IPS-18c (cell line): ENCODE data around the gene CRYGA.
A peak's percentile ranks its signal among the peaks of the same experiment; 100 is the strongest.
"Not testable (repeated sequence)": the region's sequence is repeated elsewhere in the genome, so short reads cannot be mapped to it uniquely, and the experiment has no call there.

ENCODE experiments used
- H3K4me3 ChIP-seq: 2 replicates; pipeline ENCODE4 v1.7.0; 2013; ENCODE audit warnings: low read depth, mild to moderate bottlenecking, low read length, moderate library complexity; ENCODE audit not compliant: insufficient read depth
- H3K9me3 ChIP-seq: one replicate; pipeline ENCODE4 v1.6.1; 2013; ENCODE audit warnings: mild to moderate bottlenecking, low read length, moderate library complexity; ENCODE audit not compliant: control insufficient read depth, insufficient read depth

Gene CRYGA

DNA sequence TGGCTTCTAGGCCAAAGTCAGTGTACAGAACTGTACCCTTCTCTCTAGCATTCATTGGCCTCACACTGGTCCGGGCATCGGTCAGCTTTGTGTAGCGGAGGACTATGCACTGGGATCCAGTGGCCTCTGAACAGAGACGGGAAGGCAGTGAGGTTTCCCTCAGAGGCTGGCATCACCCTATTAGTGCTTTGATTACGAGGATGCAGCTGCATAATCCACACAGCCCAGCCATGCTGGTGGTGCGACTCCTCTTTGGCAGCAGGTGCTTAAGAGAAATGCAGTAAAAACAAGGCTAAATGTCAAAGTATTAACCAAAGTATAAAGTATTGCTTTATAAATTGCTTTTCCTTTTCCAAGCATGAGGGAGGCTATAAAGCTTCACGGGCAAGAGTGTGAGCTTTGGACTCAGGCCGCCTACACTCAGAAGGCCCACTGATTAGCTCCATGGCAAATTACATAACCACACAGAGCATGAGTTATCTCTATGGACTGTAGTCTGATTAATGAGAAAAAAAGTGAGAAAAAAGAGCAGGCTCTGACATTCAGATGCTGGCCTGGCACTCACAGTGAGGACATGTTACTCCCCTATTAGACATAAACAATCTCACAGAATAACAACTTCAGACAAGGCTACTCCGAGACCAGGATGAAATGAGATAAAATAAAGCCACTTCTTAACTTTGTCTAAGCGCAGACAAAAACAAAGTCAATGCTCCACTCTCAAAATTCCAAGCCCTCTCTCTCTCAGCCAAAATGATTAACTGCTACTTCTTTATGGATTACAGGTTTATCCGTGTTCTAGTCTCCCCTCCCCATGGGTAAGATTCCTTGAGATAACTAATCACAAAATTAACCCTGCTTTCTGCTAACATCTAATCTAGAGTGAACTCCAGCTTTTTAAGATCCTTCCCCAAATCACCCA, 27.3 kb downstream of the CRYGA start:
- no peak overlapping the region for H3K4me3 ChIP-seq

DNA sequence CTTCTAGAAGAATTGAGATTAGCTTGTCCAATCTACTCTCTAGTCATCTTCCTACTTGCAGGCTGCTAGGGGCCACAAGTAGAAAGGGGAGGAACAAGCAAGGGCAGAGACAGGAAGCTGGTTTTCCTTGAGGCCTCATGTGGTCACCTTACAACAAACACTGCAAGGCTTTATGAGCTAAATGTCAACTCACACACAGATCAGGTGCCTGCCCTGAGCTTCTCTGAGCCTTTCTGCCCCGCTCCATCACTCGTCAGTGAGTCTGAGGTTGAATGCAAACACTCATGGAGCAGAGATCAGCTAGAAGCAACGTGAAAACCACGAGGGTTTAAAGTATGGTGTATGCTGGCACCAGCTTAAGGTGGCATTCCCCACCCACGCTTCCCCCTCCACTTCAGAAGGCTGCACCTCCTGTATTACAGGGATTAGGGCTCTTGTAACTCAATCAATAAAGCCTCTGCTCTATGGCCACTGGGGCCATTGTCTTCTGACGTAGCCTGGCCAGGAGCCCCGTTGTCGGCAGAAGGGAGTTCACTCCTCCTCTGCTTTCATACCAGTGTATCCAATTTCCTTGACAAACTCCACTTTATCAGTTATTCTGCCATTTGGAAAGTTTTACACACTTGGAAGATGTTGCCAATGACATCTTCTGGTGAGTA, 28.3 kb downstream of the CRYGA start:
- Histone ChIP-seq H3K4me3 (no peak overlapping the region), H3K9me3 (peaks cover 4% of the 10 kb centered on the region)

More for the DNA sequence above, 27.3 kb downstream of the CRYGA start:
- peaks cover 4% of the 10 kb centered on the region for H3K9me3 ChIP-seq

DNA sequence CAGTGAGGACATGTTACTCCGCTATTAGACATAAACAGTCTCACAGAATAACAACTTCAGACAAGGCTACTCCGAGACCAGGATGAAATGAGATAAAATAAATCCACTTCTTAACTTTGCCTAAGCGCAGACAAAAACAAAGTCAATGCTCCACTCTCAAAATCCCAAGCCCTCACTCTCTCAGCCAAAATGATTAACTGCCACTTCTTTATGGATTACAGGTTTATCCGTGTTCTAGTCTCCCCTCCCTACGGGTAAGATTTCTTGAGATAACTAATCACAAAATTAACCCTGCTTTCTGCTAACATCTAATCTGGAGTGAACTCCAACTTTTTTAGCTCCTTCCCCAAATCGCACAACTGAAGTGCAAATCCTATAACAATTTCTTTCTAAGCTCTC, 32.7 kb downstream of the CRYGA start:
- Histone ChIP-seq H3K4me3 (no peak overlapping the region), H3K9me3 (peaks cover under 1% of the 10 kb centered on the region)

DNA sequence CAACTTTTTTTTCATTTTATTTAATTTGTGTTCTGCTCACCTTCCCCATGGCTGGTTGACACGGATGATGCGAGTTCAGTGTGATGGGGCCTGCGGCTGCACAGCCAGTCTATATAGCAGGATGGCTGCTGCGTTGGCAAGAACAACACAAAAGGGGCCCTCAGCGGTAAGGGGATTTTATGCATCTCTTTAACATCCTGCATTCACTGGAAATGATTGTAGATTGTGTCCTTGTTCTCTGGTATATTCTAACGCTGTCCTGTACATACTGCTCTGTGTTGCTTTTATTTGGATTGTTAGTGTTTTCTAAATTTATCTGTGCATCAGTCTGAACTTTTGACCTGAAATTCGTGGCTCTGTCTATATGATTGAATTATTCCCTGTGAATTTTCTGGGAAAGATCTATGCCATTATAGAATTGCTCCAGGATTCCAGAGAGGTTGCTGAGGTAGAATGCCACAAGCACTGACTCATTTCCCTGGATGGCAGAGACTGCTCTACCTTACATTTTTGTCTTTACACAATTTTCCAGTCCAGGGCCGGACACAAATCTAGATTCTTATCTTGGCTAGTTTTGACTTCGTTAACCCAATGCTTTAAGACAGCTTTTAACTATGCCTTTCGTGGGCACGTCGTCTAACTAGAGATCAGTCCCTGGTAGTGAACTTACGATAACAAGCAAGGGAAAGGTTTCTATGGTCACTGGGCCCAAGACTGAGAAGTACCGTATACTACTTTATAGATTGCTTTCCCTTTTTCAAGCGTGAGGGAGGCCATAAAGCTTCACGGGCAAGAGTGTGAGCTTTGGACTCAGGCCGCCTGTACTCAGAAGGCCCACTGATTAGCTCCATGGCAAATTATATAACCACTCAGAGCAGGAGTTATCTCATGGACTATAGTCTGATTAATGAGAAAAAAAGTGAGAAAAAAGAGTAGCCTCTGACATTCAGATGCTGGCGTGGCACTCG, 33.4 kb downstream of the CRYGA start, which contains the start of gene CRYGC:
CRYGC (minus strand) TSS at position 85 of the 968 bp plus-strand sequence; CDS start at position 49, 36 bp downstream.
- Histone ChIP-seq H3K4me3 (no peak within 1 kb of the TSS), H3K9me3 (no peaks in the 10 kb centered on the region)

DNA sequence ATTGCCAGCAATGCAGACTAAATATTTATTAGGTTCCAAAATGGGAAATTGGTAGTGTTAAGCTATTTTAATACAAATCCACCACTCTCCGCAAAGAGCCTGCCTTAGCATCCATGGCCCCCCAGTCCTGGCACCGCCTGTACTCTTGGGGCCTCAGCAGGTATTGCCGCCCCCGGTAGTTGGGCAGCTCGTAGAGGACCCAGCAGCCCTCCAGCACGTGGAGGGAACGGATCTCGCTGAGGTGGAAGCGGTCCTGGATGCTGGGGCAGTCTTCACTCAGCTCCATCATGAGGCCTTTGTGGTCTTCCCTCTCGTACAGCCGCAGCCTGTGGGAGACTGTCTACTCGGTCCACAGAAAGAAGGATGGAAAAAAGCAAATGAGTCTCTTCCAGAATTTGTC, 35.3 kb downstream of the CRYGA start:
- Histone ChIP-seq H3K9me3 (no peaks in the 10 kb centered on the region), H3K4me3 (no peak overlapping the region)

DNA sequence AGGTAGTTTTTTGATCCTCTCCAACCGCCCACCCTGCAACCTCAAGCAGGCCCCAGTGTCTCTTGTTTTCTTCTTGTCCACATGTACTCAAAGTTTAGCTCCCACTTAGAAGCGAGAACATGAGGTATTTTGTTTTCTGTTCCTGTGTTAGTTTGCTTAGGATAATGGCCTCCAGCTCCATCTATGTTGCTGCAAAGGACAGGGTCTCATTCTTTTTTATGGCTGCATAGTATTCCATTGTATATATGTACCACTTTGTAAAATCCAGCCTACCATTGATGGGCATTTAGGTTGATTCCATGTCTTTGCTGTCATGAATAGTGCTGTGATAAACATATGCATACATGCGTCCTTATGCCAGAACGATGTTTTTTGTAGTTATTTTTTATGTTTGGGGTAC, 36.3 kb downstream of the CRYGA start:
- Histone ChIP-seq H3K9me3 (no peaks in the 10 kb centered on the region), H3K4me3 (no peak overlapping the region)

DNA sequence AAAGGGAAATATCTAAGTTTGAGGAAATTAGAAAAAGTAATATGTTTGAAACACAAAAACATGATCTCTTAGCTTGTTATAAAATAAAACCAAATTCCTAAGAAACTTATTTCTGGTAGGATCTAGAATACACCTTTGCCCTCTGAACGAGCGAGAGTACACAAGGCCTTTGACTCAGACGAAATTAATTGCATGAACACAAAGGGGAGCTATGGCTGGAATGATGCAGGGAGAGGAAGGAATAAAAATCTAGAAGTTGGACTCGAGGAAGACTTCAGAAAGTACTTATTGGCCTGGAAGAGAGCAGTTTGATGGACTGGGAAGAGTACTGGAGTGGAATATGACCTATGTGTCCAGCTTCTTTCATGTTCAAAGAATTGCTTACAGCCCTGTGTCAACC, 38.1 kb downstream of the CRYGA start:
- H3K4me3 ChIP-seq: no peak overlapping the region
- H3K9me3 ChIP-seq: no peaks in the 10 kb centered on the region

DNA sequence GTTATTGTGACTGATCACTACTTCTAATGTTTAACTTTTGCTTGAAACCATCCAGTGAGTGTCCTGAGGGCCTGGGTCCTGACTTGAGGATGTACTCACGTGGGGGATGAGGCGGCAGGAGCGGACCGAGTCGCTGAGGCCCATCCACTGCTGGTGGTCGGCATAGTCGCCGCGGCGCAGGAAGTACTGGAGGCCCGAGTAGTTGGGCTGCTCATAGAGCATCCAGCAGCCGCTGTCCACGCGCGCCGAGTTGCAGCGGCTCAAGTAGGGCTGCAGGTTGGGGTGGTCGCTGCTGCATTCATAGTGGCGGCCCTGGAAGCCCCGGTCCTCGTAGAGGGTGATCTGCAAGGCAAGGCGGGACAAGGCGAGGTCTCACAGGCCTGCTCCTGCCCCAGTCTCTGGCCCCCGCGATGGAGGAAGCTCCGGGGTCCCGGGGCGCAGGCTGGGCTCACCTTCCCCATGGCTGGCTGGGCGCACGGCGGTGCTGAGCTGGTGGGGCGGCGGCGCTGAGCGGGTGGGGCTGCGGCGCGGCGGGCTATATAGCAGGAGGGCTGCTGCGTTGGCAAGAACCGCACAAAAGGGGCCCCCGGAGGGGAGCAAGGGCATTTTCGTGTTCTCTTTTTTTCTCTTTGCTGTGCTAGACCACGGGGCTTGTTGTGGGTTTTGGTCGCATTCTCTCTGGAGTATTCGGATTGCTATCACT, 39.2 kb downstream of the CRYGA start, which contains the start of gene CRYGD:
CRYGD (minus strand) TSS at position 512 of the 703 bp plus-strand sequence; CDS start at position 461, 51 bp downstream.
- peak within 1 kb of the TSS; percentile 21; the same call in 1 of the 2 replicates for H3K4me3 ChIP-seq

DNA sequence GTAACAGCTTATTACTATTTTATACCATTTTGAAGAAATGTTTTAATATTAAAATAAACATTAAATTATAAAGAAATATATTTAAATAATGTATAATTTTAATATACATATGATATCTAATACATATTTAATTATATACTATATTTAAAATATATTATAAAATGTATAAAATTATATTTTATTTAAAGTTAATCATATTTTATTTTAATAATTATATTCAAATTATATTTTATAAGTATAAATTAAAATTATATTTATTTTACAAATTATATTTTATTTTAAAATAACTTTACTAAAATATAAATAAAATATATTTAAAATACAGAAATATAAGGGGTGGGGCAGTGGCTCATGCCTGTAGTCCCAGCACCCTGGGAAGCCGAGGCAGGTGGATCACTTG, 41.1 kb downstream of the CRYGA start:
- Histone ChIP-seq H3K9me3 (peaks cover 2% of the 10 kb centered on the region), H3K4me3 (no peak overlapping the region)

More for the DNA sequence above, 39.2 kb downstream of the CRYGA start, which contains the start of gene CRYGD:
- not testable (repeated sequence) for H3K9me3 ChIP-seq

DNA sequence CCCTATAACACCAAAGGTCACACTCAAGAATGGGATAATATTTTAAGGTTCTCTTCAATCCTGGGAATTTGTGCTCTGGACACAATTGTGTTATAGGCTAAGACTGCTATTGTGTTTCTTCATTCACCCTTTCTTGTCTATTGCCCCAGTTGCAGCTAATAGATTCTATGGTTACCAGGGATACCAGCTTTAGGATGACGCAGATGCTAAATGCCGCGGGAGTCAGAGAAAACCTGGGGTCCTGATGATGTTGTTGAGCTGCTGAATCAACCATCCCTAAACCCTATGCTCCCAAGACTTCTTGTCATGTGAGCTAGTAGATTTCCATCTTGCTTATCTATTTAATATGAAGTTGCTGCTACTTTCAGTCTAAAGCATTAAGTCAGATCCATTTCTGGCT, 44.5 kb downstream of the CRYGA start:
- peaks cover 2% of the 10 kb centered on the region for H3K9me3 ChIP-seq

DNA sequence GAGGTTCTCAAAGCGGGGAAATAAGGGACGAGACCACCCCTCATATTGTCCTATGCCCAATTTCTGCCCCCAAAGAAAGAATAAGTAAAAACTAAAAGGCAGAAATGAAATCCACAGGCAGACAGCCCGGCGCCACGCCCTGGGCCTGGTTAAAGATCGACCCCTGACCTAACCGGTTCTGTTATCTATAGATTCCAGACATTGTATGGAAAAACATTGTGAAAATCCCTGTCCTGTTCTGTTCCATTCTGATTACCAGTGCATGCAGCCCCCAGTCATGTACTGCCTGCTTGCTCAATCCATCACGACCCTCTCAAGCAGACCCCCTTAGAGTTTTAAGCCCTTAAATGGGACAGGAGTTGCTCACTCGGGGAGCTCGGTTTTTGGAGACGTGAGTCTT, 46.0 kb downstream of the CRYGA start:
- H3K9me3 ChIP-seq, H3K4me3 ChIP-seq: not testable (repeated sequence)

More for the DNA sequence above, 44.5 kb downstream of the CRYGA start:
- H3K4me3 ChIP-seq: no peak overlapping the region

DNA sequence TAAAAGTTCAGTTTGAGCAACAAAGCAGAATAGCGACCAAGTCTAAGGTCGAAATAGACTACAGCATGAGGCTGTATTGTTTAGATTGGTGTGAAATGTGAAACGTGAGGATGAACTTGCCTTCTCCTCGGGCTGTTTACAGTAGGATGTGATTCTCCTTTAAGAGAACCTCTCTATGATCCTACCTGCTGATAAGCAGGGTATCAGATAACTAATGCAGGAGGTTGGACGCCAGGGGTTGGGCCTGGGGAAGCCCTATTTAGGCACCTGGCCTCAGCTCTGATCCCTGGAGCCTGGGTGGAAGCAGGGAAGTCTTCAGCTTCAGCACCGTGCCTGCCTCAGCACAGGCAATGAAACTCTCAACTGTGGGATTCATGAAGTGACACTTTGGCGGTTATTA, 50.4 kb downstream of the CRYGA start:
- no peaks in the 10 kb centered on the region for H3K9me3 ChIP-seq
- H3K4me3 ChIP-seq: peak overlapping the region; percentile 47

DNA sequence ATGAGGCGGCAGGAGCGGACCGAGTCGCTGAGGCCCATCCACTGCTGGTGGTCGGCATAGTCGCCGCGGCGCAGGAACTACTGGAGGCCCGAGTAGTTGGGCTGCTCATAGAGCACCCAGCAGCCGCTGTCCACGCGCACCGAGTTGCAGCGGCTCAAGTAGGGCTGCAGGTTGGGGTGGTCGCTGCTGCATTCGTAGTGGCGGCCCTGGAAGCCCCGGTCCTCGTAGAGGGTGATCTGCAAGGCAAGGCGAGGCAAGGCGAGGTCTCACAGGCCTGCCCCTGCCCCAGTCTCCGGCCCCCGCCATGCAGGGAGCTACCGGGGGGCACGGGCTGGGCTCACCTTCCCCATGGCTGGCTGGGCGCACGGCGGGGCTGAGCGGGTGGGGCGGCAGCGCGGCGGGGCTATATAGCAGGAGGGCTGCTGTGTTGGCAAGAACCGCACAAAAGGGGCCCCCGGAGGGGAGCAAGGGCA, 51.1 kb downstream of the CRYGA start:
- H3K9me3 ChIP-seq: not testable (repeated sequence)
- H3K4me3 ChIP-seq: peak overlapping the region; percentile 47
